NCI-H187 (cell line): ENCODE data around the gene AK1.

Experiments
- DNase-seq, 2 experiments: peaks; one replicate each; lab custom pipeline; 2025; lab: John Stamatoyannopoulos, UW

Gene AK1

GRCh38 chr9:127867356-127868277 is 9.9 kb downstream of the AK1 start:
- DNase-seq, result no peak

DNA sequence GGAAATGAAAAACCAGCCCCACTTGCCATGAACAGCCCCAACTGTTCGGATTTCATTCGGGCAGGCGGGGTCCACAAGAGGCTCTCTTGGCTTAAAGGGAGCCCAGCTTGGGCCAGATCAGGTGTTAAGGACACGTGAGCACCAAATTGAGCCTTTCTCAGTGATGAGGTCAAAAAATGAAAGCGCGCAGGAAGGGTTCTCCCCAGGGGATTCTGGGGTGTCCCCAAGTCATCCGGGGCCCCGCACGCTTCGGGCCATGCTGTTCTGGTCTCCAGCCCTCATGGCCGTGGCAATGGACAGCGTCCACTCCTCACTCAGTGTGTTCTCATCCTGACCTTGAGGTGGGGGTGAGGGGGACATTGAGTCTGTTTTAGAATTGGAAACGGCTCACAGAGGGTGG is 10.9 kb downstream of the AK1 start:
- no peak for DNase-seq

GRCh38 chr9:127865645-127866464 is 11.6 kb downstream of the AK1 start:
- no peak for DNase-seq

- DNase-seq, result no peak
These were observed 14.3 kb downstream of the AK1 start for GRCh38 chr9:127863191-127863621.

GRCh38 chr9:127862075-127863011 is 15.1 kb downstream of the AK1 start:
- no peak for DNase-seq

DNA sequence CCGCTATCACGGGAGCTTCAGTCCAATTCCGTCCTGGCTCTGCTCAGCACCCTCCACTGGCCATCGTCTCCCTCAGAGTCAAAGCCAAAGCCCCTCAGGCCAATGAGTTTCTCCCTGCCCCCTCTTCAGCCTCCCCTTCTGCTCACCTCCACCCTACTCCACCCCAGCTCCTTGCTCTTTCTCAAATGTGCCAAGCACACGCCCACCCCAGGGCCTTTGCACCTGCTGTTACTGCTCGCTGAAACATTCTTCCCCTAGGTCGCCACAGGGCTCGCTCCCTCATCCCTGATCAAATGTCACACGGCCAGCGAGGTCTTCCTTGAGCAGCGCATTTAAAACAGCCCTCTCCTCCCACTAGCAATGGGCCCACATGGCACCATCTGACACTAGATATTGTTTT is 16.7 kb downstream of the AK1 start:
- DNase-seq, result no peak

- DNase-seq, result no peak
These were observed 17.2 kb downstream of the AK1 start for GRCh38 chr9:127860260-127860659.

- no peak for DNase-seq
These were observed 19.4 kb downstream of the AK1 start for GRCh38 chr9:127858041-127858512.

DNA sequence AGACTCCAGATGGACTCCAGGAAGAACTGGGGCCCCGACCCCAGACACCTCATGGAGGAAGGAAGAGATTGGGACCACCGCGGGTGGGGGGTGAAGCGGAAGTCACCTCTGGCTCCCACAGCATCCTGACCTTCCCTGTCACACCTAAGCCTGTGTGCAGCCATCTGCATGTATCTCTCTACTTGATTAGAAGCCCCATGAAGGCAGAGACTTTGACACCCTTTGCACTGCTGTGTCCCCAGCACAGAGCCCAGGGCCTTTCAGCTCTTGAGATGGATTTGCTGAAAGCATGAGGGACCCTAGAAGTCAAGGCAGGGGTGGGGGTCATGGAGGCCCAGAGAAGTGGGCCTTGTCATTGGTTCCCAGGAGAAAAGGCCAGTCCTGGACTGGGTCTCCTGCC is 20.2 kb downstream of the AK1 start:
- DNase-seq, result no peak

- DNase-seq, result no peak
These were observed 20.8 kb downstream of the AK1 start for GRCh38 chr9:127856729-127857116.

DNA sequence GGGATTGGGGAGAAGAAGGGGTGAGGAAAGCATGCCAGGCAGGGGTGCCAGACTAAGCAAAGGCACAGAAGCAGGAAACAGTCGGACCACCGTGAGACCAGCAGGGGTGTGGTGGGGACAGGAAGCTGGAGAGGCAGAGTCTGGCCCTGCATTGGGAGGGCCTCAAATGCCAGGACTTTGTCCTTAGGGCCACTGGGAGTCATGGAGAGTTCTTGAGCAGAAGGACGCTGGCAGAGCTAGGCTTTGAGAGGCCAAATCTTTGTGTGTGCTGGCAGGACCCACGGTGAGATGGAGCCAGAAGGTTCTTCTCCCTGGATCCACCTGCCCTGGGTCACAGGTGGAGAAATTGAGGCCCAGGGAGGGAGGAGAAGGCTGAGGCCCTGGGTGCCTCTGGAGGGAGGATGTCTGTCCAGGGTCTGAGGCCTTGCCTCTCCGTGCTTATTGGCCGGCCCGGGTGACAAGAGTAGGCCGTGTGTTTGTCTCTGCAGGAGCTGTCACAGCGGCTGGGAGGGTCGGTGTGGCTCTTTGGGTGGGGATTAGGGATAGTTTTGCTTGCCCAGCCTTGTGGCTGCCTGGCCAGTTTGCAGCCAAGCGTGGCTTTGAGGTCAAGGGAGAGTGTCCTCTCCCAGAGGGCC is 21.3 kb downstream of the AK1 start:
- no peak for DNase-seq

- no peak for DNase-seq
These were observed 22.0 kb downstream of the AK1 start for GRCh38 chr9:127855522-127855921.

DNA sequence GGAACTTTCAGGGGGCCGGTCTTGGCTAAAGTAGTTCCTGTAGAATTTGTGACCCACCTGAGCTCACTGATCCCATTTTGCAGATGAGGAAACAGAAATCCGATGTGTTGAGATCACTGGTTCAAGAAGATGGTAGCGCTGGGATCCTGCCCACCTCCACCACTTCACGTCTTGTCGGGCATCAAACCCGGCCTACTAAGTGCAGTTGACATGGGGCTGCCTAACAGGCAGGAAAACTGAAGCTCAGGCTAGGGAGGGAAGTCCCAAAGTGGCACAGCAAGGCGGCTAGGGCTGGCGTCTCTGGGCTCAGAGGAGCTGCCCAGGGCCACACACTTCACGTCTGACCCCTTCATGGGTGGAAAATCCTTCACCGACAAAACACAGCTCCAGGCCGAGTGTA is 22.5 kb downstream of the AK1 start:
- no peak for DNase-seq

- no peak for DNase-seq
These were observed 23.2 kb downstream of the AK1 start, which contains the start of gene ENG for GRCh38 chr9:127854184-127854806. Gene ENG (minus strand): TSS chr9:127854658. CDS start chr9:127854355, 303 bp downstream.

DNA sequence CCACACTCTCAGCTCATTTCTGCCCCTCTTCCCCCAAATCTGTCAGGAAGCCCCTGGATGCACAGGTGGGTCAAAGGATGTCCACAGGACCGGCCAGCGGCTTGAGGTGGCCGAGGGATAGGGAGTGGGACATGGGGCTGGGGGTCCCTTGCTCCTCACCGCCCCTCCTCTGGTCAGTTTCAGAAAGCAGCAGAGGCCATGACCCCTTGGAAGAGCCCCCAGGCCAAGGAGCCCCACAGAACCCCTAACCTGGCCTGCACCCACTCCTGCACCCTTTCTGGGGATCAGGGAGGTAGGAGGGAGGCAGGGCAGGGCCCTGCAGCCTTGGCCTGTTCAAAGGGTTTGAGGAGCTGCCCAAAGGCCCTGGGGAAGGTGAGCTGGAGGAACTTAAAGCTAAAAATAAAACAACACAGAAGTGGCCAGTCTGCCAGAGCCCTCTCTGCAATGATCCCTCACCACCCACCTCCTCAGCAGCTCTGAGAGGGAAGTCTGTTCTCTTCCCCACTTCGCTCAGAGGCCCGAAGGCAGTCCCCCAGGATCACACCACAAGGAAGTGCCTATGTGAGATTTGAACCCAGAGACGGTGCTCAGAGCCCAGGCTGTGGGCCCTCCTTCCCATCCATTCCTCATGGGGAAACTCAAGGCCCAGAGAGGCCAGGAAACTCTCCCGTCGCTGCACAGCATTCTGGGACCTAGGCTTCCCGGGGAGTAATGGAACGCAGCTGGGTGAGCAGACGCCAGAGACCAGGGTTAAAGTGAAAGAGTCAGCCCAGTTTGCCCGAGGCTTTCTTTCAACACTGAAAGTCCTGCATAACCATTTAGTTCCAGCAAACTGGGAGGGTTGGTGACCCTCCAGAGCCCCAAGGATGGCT is 23.9 kb downstream of the AK1 start:
- DNase-seq, result no peak

GRCh38 chr9:127852829-127853228 is 24.6 kb downstream of the AK1 start:
- DNase-seq, result no peak

DNA sequence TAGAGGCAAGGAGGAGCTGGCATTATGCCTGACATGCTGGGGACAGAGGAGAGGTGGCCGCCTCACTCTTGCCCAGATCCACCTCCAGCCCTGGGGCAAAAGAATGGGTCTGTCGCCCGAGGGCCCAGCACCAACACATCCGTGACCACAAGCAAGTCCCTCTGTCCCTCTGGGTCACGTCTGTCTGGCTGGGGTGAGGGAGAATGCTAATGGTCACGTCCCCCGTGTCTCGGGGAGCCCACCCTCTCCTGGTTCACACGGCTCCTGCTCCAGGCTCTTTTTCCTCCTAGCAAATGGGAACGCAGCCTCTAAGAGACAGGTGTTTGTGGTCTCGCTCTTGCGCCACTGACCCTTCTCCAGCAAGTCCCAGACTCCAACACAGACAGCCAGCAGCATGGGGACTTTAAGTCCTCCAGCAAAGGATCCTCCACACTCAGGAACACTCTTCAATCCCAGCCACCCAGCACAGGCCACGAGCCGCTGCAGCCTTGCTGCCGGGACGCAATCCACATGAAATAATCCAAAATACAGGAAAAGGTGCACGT is 27.1 kb downstream of the AK1 start:
- no peak for DNase-seq

GRCh38 chr9:127848756-127849504 is 28.5 kb downstream of the AK1 start:
- no peak for DNase-seq
